Lower leg skin (tissue), 4 donors: ENCODE measurements around the gene CTDNEP1. TPM values are rescaled to one million over a fixed set of nuclear protein-coding genes. Genes with fewer than 3 reads are reported as not detected.

Experiments used
- DNase-seq, 2 donors: peaks; one replicate each; pipeline ENCODE4 v3.0.0-alpha.2; 2019; ENCODE audit warnings: low spot score in 2 of 2
- H3K4me3 ChIP-seq: fragments of 200-600 bp; sonication (generic); 2 replicates; pipeline ENCODE4 v1.5.1; 2017; ENCODE audit warnings: mild to moderate bottlenecking, low read depth; ENCODE audit not compliant: poor library complexity, severe bottlenecking
- CTCF ChIP-seq, 3 donors: fragments of 450-650 bp; IDR thresholded peaks; one replicate each; pipeline ENCODE4 v1.5.1; 2016; ENCODE audit warnings: antibody characterized with exemption in 3 of 3, mild to moderate bottlenecking in 3 of 3, moderate library complexity in 2 of 3
- POLR2A ChIP-seq, 2 donors: fragments of 450-650 bp; IDR thresholded peaks; one replicate each; pipeline ENCODE4 v1.6.1; 2016 to 2017; ENCODE audit warnings: antibody characterized with exemption in 2 of 2, mild to moderate bottlenecking in 1 of 2, moderate library complexity in 1 of 2
- WGBS, 2 donors: methylation state at CpG; one replicate each; pipeline ENCODE4 v1.1.5; 2018; 5-methylcytosine and 5-hydroxymethylcytosine counted together
- intact Hi-C: fragments of 100-400 bp; cut with DNase I; formaldehyde crosslinking; loops from one replicate; pipeline ENCODE4 v1.15.0; 2023; ENCODE audit warnings: low total_unique reads
- total RNA-seq, 4 donors: library from RNA; depleted of rRNA; stranded (reverse); fragments of >200 nt; gene quantifications; one replicate each; pipeline ENCODE4 v1.1.0, GENCODE V29; 2016

CTDNEP1 gene
- total RNA-seq, 4 donors from 2014 or later: 55.3 to 79.2 (median 70.4) TPM

GRCh38 chr17:7293159-7293558 lies 41.6 kb upstream of the CTDNEP1 start:
- 46 to 50% methylated on average over 11 of the region's 11 CpGs for WGBS, 2 donors
- no peak for DNase-seq
- TF ChIP-seq CTCF (IDR thresholded peaks at IDR 0.05): no peak
- TF ChIP-seq POLR2A (IDR thresholded peaks at IDR 0.05): no peak
- no peak overlapping the region for H3K4me3 ChIP-seq
- intact Hi-C loops: no loop called here

GRCh38 chr17:7292729-7293128 lies 41.2 kb upstream of the CTDNEP1 start:
- intact Hi-C loops: no loop called here
- no peak for DNase-seq
- no peak overlapping the region for H3K4me3 ChIP-seq
- 17 to 23% methylated on average over 6 of the region's 6 CpGs for WGBS, 2 donors
- TF ChIP-seq CTCF (IDR thresholded peaks at IDR 0.05) (no peak), POLR2A (IDR thresholded peaks at IDR 0.05) (no peak)

- no peak for DNase-seq
- TF ChIP-seq CTCF (IDR thresholded peaks at IDR 0.05) (no peak), POLR2A (IDR thresholded peaks at IDR 0.05) (no peak)
- 38 to 76% methylated on average over 2 of the region's 2 CpGs for WGBS, 2 donors
- intact Hi-C loops: no loop called here
- H3K4me3 ChIP-seq: no peak overlapping the region
Measured at GRCh38 chr17:7292194-7292593, 40.7 kb upstream of the CTDNEP1 start.

GRCh38 chr17:7290685-7291084 lies 39.2 kb upstream of the CTDNEP1 start:
- TF ChIP-seq POLR2A (IDR thresholded peaks at IDR 0.05) (no peak), CTCF (IDR thresholded peaks at IDR 0.05) (no peak)
- WGBS, 2 donors: 78 to 85% methylated on average over 11 of the region's 11 CpGs
- intact Hi-C loops: no loop called here
- H3K4me3 ChIP-seq: no peak overlapping the region
- no peak for DNase-seq

GRCh38 chr17:7290166-7290565 lies 38.6 kb upstream of the CTDNEP1 start:
- intact Hi-C loops: no loop called here
- no peak for DNase-seq
- TF ChIP-seq POLR2A (IDR thresholded peaks at IDR 0.05): no peak
- no peak for TF ChIP-seq CTCF (IDR thresholded peaks at IDR 0.05)
- 93 to 94% methylated on average over 19 of the region's 19 CpGs for WGBS, 2 donors
- H3K4me3 ChIP-seq: no peak overlapping the region

- intact Hi-C loops: no loop called here
- no peak overlapping the region for H3K4me3 ChIP-seq
- no peak for TF ChIP-seq CTCF (IDR thresholded peaks at IDR 0.05)
- no peak for TF ChIP-seq POLR2A (IDR thresholded peaks at IDR 0.05)
Measured at GRCh38 chr17:7289256-7290032, 37.9 kb upstream of the CTDNEP1 start.

More at GRCh38 chr17:7289256-7290032, 37.9 kb upstream of the CTDNEP1 start:
- DNase-seq: no peak
- WGBS, 2 donors: 73 to 84% methylated on average over 14 to 16 of the region's 18 CpGs
